DMS153 (cell line): ENCODE results near the gene CLK2.
"Not testable (repeated sequence)": the region's sequence is repeated elsewhere in the genome, so short reads cannot be mapped to it uniquely, and the experiment has no call there.

ENCODE experiments used
- DNase-seq: peaks from one replicate; lab custom pipeline; 2025; lab: John Stamatoyannopoulos, UW

Gene CLK2

DNA sequence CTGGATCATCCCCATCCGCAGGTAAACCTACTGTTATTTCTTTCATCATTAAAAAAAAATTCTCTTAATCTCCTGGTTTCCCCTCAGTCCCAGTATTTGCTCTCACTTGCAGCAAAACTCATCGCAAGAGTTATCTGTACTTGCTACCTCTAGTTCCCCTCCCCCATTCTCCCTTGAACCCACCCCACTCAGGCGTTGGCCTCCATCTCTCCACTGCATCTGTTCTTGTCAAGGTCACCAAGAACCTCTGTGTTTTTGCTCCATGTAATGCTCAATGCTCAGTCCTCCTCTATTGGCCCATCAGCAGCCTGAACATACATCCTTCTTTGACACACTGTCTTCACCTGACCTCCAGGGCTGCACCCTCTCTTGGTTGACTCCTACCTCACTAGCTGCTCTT is 23.4 kb upstream of the CLK2 start:
- DNase-seq = no peak

GRCh38 chr1:155295942-155296267 is 22.6 kb upstream of the CLK2 start:
- DNase-seq = no peak

GRCh38 chr1:155295183-155295941 is 22.1 kb upstream of the CLK2 start:
- no peak for DNase-seq

DNA sequence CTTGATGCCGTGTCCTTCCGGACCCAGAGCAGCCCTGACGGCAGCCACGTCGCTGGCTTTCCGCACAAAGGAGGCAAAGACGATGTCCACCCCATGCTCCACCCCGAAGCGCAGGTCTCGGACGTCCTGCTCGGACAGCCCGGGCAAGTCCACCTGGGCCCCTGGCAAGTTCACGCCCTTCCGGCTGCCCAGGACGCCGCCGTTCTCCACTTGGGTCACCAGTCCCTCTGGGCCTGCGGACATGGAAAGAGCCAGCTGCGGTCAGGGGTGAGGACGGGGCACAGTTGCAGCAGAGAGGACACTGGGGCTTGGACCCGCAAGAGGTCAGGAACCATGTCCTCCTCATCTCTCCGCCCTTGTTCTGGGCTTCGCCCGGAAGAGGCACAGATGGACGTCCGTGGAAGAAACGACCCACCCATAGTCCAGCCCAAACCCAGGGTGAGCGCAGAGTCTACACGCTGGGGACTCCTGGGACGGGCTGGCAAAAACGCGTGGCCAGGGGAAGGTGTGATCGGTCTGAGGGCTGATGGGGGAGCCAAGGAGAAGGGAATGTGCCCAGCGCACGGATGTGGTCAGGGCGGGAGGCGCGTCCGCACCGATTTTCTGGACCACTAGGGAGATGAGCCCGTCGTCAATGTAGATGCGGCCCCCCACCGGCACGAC is 21.3 kb upstream of the CLK2 start:
- DNase-seq = no peak

DNA sequence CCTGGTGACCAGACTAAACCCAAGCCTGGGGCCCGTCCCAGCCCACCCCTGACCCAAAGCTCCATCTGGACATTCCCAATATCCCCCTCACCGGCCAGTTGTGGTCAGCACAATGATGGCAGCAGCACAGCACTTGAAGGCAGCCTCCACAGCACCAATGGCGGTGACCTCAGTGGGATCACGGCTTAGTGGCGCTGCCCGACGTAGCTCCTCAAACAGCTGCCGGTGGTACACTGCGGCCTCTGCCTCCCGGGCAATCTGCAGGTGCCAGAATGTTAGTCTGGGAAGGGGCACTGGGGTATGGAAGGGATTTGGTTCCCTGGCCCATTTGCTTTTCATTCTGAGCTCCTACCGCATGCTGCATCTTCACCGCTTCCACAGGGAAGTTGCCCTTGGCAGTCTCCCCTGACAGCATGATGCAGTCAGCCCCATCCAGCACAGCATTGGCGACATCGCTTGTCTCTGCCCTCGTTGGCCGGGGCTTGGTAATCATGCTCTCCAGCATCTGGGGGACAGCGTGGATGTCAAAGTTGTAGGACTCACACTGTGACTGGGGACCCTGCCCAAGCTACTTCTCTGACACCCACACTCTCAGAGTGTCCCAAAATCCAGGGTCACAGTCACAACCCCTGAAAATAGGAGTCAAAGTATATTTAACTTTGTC is 19.9 kb upstream of the CLK2 start:
- DNase-seq = no peak

DNA sequence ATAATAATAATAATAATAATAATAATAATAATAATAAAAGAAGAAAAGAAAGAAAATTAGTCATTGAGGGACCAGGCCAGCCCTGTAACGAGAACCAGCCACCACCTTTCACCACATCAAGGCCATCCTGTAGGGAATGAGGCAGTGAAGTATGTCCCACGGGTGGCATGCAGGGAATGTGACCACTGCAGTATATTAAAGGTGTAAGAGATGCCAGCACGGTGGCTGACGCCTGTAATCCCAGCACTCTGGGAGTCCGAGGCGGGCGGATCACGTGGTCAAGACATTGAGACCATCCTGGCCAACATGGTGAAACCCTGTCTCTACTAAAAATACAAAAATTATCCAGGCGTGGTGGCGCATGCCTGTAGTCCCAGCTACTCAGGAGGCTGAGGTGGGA is 17.7 kb upstream of the CLK2 start:
- DNase-seq = not testable (repeated sequence)

DNA sequence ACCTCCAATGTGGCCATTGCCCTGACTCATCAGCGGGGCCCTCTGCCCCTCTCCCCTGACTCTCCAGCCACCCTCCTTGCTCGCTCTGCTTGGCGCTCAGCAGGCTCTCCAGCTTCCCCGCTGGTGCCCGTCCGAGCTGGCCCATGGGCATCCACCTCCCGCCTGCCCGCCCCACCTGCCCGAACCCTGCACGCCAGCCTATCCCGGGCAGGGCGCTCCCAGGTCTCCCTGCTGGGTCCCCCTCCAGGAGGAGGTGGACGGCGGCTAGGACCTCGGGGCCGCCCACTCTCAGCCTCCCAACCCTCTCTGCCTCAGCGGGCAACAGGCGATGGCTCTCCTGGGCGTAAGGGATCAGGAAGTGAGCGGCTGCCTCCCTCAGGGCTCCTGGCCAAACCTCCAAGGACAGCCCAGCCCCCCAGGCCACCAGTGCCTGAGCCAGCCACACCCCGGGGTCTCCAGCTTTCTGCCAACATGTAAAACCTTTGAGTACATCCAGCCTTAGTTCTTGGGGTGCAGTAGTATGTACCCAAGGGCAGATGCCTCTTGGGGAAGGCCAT is 14.8 kb upstream of the CLK2 start:
- no peak for DNase-seq

GRCh38 chr1:155286544-155286943 is 13.2 kb upstream of the CLK2 start:
- DNase-seq = no peak

GRCh38 chr1:155285631-155286044 is 12.3 kb upstream of the CLK2 start:
- DNase-seq = no peak

- no peak for DNase-seq
Measured at GRCh38 chr1:155285063-155285462, 11.8 kb upstream of the CLK2 start.

GRCh38 chr1:155284476-155284875 is 11.2 kb upstream of the CLK2 start:
- DNase-seq = no peak

DNA sequence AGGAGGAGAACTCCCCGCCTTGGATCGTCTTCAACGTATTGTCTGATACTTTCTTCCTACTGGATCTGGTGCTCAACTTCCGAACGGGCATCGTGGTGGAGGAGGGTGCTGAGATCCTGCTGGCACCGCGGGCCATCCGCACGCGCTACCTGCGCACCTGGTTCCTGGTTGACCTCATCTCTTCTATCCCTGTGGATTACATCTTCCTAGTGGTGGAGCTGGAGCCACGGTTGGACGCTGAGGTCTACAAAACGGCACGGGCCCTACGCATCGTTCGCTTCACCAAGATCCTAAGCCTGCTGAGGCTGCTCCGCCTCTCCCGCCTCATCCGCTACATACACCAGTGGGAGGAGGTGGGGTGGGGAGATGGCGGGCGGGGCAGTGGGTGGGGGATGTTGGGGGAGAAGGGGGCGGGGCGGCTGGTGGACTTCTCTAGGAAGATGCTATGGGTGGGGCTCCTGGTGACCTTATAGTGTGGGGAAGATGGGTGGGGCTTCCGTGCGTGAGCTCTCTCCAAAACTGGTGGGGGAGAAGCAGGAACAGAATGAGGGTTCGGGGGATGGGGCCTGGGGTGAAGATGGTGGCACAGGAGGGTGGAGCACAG is 9.3 kb upstream of the CLK2 start:
- DNase-seq = no peak

DNA sequence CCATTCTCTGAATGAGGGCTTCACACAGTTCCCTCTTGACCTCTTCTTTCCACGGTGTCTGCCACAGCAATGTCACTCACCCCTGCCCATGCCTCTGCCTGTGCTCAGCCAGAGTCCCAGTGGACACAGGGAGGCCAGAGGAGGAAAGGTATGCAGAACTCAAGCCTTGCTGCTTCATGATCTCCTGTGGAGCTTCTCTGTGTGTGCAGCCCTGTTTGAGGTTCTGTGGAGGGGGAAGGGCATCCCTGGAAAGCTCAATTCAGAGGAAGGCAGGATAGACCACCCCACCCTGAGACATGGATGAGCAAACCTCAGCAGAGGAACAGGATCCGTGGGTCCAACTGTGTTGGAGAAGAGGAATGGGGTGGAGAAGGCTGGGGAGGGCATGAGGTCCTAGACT is 6.0 kb upstream of the CLK2 start:
- DNase-seq = no peak

DNA sequence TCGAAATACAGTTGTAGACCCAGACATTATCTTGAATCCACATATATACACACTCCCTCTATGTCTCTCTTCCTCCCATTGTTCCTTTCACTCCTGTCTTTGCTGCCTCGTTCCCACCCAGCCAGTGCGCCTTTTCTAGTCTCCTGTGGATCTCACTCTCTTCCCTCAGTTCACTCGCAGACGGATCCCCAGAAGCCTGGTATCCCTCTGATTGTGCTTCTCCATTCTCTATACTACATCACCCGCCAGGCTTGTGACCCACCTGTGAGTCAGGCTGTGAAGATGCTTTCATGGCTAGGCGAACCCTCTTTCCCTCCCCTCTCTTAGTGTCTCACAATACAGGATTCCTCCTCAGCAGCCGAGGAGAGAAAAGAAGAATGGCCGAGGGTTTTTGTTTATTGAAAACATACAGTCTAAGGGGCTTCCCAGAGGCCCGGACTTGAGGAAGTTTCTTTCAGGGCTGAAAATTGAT is 5.4 kb upstream of the CLK2 start:
- no peak for DNase-seq

DNA sequence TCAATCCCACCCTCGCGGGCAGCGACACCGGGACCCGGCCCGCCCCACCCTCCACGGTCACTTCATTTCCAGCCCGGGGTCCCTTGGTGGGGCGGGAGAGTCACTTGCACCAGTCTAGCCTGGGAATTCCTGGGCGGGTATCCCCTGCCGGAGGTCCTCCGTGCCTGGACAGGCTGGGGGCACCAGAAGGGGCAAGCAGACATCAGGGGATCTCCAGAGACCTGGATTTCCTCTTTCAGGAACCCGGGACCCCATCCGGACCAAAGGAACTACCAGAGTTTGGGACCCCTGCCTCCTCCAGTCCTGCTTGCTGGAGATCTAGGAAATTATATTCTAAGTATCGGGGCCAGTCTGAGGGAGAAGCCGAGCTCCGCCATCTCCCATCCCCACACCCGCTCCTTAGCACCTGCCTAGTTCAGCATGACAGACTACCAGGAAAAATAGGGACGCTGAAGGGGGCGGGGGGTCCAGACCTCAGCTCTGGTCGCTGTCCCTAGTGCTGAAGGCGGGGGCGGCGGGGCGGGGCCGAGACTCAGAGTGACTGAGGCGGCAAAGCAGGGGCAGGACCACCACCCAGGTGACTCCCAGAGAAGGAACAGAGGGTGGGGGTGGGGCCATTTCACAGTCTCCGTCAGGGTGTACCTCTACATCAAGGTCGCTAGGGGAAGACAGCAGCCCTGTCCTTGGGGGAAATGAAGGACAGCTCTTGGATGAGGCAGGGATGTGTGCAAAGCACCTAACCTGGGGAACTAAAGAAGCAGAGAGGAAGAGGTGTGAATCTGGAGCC is 4.8 kb upstream of the CLK2 start:
- peak; percentile 79 for DNase-seq

DNA sequence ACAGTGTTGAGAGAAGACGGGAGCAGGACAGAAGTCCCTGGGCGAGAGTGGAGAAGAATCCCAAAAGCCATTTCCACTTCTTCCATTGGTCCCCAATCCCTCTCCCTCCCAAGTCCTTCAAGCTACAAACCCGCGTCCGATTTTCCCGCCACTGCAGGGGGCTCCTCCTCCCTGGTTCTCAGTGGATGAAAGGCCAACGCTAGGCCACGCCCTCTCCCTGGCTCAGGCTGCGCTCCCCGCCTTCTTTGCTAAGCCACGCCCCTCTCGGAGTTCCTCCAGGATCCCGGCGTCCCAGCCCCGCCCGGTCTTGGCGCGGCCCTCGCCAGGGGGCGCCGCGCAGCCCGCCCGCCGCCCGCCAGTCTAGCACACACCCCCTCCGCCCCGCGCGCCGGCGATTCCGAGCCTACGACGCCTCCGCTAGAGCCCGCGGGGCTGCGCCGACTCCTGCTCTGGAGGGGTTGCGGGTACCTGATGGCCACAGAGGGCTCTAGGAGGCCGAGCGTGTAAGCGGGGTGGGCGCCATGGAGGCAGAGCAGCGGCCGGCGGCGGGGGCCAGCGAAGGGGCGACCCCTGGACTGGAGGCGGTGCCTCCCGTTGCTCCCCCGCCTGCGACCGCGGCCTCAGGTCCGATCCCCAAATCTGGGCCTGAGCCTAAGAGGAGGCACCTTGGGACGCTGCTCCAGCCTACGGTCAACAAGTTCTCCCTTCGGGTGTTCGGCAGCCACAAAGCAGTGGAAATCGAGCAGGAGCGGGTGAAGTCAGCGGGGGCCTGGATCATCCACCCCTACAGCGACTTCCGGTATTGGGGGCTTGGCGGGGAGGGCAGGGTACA is 4.0 kb upstream of the CLK2 start, which contains the start of gene HCN3:
Gene HCN3, plus strand, starts transcription at position 394 of the 832 bp plus-strand sequence. Its CDS starts 128 bp downstream, at position 522.
- DNase-seq = peak; percentile 97

GRCh38 chr1:155272466-155273342 is 600 bp downstream of the CLK2 start:
- DNase-seq = no peak

- no peak for DNase-seq
Measured at GRCh38 chr1:155269381-155269780, 3.9 kb downstream of the CLK2 start.

DNA sequence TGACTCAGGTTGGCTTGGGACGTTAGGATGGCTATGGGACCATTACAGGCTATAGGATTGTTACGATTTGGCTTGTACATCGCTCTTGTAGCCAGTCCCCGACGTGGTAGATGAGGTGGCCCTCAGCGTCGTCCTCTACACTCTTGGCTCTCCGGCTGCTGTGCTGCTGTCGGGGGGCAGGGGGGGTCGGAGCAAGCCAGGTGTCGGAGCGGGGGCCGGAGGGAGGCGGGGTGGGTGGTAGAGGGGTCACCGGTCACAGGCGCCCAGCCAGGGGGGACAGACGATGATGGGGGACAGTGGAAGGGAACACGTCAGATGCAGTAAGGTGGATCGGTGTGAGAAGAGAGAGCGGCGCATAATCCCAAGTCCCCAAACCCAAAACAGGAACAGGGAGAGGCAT is 4.7 kb downstream of the CLK2 start:
- DNase-seq = no peak

GRCh38 chr1:155267373-155267772 is 5.9 kb downstream of the CLK2 start:
- no peak for DNase-seq
